ENCODE data around the gene ZCCHC13.
A peak's percentile ranks its signal among the peaks of the same experiment; 100 is the strongest.
"Not testable (repeated sequence)": the region's sequence is repeated elsewhere in the genome, so short reads cannot be mapped to it uniquely, and the experiment has no call there.

ZCCHC13 gene

GRCh38 chrX:74304016-74304415 lies at the start of gene ZCCHC13:
Gene ZCCHC13 (plus strand): TSS chrX:74304180. CDS start chrX:74304267, 87 bp downstream.
- no peak for DNase-seq

- not testable (repeated sequence) for DNase-seq
Observed at GRCh38 chrX:74258111-74258510, 45.9 kb upstream of the ZCCHC13 start.

- no peak for DNase-seq
Observed at GRCh38 chrX:74259885-74260491, 44.0 kb upstream of the ZCCHC13 start.

- DNase-seq, result no peak
Observed at GRCh38 chrX:74262452-74263209, 41.3 kb upstream of the ZCCHC13 start.

- DNase-seq, result no peak
Observed at GRCh38 chrX:74270393-74270792, 33.6 kb upstream of the ZCCHC13 start.

GRCh38 chrX:74272230-74272629 lies 31.8 kb upstream of the ZCCHC13 start:
- DNase-seq, result no peak

- no peak for DNase-seq
Observed at GRCh38 chrX:74274516-74274915, 29.5 kb upstream of the ZCCHC13 start.

- DNase-seq, result no peak
Observed at GRCh38 chrX:74277320-74277719, 26.7 kb upstream of the ZCCHC13 start.

GRCh38 chrX:74277846-74278245 lies 26.1 kb upstream of the ZCCHC13 start:
- DNase-seq, result no peak

- no peak for DNase-seq
Observed at GRCh38 chrX:74280759-74281158, 23.2 kb upstream of the ZCCHC13 start.

GRCh38 chrX:74284391-74284952 lies 19.5 kb upstream of the ZCCHC13 start:
- no peak for DNase-seq

- DNase-seq, result peak; percentile 81
Observed at GRCh38 chrX:74286950-74287740, 16.8 kb upstream of the ZCCHC13 start.

- no peak for DNase-seq
Observed at GRCh38 chrX:74291577-74291963, 12.4 kb upstream of the ZCCHC13 start.

- DNase-seq, result peak; percentile 83
Observed at GRCh38 chrX:74291964-74292807, 11.8 kb upstream of the ZCCHC13 start.

GRCh38 chrX:74292808-74293123 lies 11.2 kb upstream of the ZCCHC13 start:
- no peak for DNase-seq

GRCh38 chrX:74293343-74293946 lies 10.5 kb upstream of the ZCCHC13 start:
- peak; percentile 71 for DNase-seq

GRCh38 chrX:74295101-74295500 lies 8.9 kb upstream of the ZCCHC13 start:
- no peak for DNase-seq

GRCh38 chrX:74297766-74298165 lies 6.2 kb upstream of the ZCCHC13 start:
- no peak for DNase-seq

- DNase-seq, result no peak
Observed at GRCh38 chrX:74300869-74301268, 3.1 kb upstream of the ZCCHC13 start.

GRCh38 chrX:74318672-74319071 lies 14.7 kb downstream of the ZCCHC13 start:
- DNase-seq, result no peak

- not testable (repeated sequence) for DNase-seq
Observed at GRCh38 chrX:74319321-74319720, 15.3 kb downstream of the ZCCHC13 start.

GRCh38 chrX:74321191-74321590 lies 17.2 kb downstream of the ZCCHC13 start:
- DNase-seq, result no peak
